RCC 7860 (cell line): ENCODE results near the gene CFAP300.

Experiments used
- DNase-seq: peaks from one replicate; pipeline ENCODE4 v3.0.0-alpha.2; 2015; ENCODE audit warnings: low spot score
- FAIRE-seq: peaks from 2 replicates; lab custom pipeline; 2012; peaks lifted over from hg19 to GRCh38; lab: Jason Lieb, UNC

CFAP300 gene

GRCh38 chr11:102119997-102120396 is 72.8 kb downstream of the CFAP300 start:
- FAIRE-seq: no peak
- DNase-seq: peak; percentile 27

DNA sequence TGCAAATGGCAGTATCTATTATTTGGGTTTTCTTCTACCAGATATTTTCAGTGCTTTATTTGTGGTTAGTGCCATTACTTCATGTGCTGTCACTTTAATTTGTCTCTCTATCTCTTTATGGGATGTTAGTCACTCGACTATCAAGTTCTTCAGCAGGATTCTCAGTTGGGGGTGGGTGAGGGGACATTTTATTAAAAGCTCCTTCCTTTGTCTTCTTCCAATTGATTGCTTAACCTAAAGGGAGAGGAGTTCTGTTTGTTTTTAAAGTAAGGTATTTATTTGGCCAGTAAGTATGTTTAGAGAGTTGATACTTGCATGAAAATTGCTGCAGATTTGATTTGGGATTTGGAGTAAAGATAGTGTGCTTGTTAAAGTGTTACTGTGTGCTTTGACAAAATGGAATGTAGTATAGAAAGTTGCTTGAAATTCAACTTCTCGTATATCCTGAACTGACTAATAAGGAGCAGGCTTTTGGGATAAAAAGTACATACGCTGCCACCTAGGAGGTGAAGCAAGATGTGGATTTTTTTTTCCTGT is 73.3 kb downstream of the CFAP300 start:
- DNase-seq (peak; percentile 14), FAIRE-seq (peak; percentile 49)

DNA sequence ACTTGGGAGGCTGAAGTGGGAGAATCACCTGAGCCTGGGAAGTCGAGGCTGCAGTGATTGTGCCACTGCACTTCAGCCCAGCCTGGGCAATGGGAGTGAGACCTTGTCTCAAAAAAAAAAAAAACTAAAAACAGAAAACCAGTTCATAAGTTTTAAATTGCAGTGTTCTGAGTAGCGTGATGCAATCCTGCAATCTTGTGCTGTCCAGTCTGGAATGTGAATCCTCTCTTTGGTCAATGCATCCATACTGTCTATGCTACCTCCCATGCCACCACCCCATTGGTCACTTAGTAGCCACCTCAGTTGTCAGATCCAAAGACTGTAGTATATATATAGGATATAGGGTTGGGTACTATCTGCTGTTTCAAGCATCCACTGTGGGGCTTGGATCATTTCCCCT is 74.1 kb downstream of the CFAP300 start:
- FAIRE-seq: no peak

More for the DNA sequence above, 74.1 kb downstream of the CFAP300 start:
- DNase-seq: no peak
